ENCODE data around the gene RALGDS. TPM values are rescaled to one million over a fixed set of nuclear protein-coding genes. Genes with fewer than 3 reads are reported as not detected.

Gene RALGDS
- total and polyA plus RNA-seq, 8 donors: 43.5 to 58.9 (median 50.4) TPM

DNA sequence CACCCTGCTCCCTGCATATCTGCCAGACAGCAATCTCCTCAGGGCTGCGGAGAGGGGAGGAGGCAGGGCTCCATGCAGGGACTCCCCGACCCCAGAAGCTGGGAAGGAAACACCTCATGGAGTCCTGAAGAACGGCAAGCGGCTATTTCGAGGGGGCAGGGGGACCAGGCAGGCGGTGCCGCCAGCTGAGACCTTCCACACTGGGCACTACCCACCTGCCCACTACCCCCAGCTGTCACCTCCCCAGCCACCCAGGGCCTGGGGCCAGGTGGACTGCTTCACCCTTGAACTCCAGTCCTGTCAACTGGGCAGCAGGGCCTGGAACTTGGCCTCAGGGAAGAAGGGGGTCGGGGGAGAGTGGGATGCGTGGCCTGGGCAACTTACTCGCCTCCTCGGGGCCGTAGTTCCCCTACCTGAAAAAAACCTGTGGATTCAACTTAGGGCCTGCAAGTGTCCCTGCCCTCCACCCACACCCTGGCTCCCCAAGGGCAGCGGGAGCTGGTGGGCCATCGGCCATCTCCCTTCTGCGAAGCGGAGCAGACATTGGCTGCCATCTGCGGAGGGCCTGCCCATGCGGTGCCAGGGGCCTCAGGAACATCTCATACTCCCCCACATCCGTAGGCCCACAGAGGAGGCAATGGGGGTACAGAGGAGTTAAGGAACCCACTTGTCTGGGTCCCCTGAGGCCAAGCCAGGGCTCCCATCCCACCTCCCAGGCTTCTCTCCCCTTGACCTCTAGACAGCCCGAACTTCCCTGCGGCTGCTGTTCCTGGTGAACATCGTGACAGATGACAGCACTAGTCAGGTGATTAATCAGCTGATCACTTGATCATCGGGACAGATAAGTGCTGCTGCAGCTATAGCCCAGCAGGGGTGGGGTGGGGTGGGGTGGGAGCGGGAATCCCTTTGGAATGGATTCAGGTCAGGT lies 18.5 kb upstream of the RALGDS start:
- intact Hi-C loops (cut with DNase I): no loop called here
- no peak for ATAC-seq
- DNase-seq: no peak
- no peaks in the 10 kb centered on the region for H3K36me3 ChIP-seq
- peaks cover 40 to 78% of the 10 kb centered on the region in 2 donors for H3K4me1 ChIP-seq
- H3K4me3 ChIP-seq: no peak overlapping the region
- H3K9me3 ChIP-seq: no peaks in the 10 kb centered on the region
- H3K27ac ChIP-seq: no peak overlapping the region
- TF ChIP-seq, protein P1, sequence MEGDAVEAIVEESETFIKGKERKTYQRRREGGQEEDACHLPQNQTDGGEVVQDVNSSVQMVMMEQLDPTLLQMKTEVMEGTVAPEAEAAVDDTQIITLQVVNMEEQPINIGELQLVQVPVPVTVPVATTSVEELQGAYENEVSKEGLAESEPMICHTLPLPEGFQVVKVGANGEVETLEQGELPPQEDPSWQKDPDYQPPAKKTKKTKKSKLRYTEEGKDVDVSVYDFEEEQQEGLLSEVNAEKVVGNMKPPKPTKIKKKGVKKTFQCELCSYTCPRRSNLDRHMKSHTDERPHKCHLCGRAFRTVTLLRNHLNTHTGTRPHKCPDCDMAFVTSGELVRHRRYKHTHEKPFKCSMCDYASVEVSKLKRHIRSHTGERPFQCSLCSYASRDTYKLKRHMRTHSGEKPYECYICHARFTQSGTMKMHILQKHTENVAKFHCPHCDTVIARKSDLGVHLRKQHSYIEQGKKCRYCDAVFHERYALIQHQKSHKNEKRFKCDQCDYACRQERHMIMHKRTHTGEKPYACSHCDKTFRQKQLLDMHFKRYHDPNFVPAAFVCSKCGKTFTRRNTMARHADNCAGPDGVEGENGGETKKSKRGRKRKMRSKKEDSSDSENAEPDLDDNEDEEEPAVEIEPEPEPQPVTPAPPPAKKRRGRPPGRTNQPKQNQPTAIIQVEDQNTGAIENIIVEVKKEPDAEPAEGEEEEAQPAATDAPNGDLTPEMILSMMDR (IDR thresholded peaks at IDR 0.05): no peak
- H3K27me3 ChIP-seq: no peaks in the 10 kb centered on the region

DNA sequence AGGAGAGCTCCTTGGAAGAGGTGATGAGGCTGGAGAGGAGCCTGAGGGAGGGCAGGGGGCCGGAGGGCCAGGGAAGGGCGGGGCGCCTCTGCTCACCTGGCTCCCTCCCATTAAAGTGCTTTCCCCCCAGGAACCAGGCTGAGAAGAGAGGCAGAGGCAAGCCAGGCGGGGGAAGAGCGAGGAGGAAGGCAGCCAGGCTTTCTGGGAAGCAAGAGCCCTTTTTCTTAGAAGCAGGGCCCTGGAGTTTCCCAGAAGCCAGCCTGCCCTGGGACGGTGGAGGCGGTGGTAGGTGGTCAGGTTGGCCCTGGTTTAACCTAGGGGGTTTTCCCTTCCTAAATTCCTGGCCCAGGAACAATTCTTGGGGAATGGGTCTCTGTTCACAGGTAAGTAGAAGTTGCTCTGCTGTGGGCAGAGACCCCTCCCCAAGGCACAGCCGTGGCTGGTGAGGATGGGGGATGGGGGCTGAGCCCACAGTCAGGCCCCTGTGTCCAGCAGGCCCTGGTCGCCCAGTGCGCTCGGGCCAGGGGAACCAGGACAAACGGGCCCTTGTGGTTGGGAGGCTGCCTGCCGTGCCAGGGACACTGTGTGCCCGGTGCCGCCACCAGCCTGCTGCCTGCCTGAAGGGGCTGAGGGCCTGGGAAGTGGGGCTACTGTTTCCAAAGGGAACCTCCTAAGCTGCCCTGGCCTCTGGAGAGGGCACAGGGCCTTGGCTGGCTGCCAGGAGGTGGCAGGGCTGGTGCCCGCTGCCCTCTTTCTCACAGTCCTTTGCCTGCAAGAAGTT lies 16.6 kb upstream of the RALGDS start:
- H3K4me1 ChIP-seq: peaks cover 46 to 78% of the 10 kb centered on the region in 2 donors
- no peak for DNase-seq
- TF ChIP-seq, protein P1 (IDR thresholded peaks at IDR 0.05): no peak
- peak; percentile 17 for ATAC-seq
- H3K36me3 ChIP-seq: no peaks in the 10 kb centered on the region
- intact Hi-C loops (cut with DNase I): no loop called here
- no peaks in the 10 kb centered on the region for H3K9me3 ChIP-seq
- no peak overlapping the region for H3K4me3 ChIP-seq
- H3K27ac ChIP-seq: peak overlapping the region; percentile 51 to 63
- no peaks in the 10 kb centered on the region for H3K27me3 ChIP-seq

DNA sequence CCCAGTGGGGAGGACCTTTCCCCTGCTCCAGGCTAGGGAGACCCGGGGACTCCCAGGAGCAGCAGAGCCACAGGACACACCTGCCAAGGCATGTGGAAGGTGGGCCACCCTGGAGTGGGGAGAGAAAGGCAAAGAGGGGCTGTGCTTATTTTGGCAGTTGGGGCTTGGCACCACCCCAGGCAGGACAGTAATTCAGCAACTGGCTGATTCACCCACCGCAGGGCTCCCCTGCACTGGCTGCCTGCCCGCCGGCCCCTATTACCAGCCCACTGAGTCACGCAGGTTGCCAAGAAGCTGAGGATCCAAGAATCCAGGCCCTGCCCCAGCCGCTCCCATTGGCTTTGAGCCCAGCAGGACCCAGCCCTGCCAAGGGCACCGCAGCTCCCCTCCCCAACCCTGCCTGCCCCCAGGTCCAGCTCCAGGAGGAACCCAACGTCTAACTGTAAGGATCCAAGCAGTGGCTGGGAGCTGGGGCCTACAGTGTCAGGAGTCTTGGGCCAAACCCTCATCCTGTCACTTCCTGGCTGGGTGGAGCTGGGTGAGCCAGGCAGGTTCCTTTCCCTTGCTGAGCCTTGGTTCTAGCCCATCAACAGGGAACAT lies 14.2 kb upstream of the RALGDS start:
- H3K27me3 ChIP-seq: no peaks in the 10 kb centered on the region
- no peaks in the 10 kb centered on the region for H3K9me3 ChIP-seq
- ATAC-seq: peak; percentile 50
- DNase-seq: peak in 2 of 4 donors; percentile 79 to 90
- H3K4me3 ChIP-seq: no peak overlapping the region
- intact Hi-C loops (cut with DNase I): no loop called here
- no peaks in the 10 kb centered on the region for H3K36me3 ChIP-seq
- H3K4me1 ChIP-seq: peaks cover 44 to 77% of the 10 kb centered on the region in 2 donors
- TF ChIP-seq, protein P1 (IDR thresholded peaks at IDR 0.05): no peak
- peak overlapping the region; percentile 86 to 87 for H3K27ac ChIP-seq

DNA sequence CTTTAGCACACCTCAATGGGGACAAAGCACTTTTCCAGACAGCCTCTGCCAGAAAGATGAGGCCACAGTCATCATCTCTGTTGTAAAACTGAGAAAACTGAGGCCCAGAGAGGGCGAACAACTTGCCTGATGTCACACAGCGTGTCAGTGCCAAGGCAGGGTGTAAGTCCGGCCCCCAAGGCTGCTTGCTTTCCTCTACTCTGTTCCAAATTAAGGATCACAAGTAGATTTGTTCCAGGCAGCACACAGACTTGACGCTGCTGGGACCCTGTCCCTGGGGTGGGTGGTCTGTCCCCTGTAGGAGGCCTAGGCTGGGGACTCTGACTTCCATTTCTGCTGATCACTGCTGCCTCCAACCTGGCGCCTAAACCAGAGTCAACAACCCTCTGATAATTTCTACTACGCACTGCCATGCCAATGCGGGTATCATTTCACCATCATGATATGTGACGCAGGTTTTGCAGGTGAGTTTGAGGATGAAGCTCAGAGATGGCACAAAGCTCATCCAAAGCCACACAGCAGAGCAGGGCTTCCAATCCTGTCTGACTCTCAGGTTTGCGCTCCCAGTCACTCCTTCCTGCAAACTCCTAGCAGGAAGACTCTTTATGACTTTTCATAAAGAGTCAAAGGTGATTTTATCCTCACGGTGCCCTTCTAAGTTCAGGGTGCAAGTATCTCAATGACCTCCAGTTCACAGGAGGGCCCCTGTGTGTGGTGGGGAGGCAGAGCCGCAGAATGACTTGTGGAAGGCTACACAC lies 13.5 kb upstream of the RALGDS start:
- H3K4me1 ChIP-seq: peaks cover 44 to 77% of the 10 kb centered on the region in 2 donors
- H3K36me3 ChIP-seq: no peaks in the 10 kb centered on the region
- DNase-seq: no peak
- no peaks in the 10 kb centered on the region for H3K9me3 ChIP-seq
- ATAC-seq: no peak
- intact Hi-C loops (cut with DNase I): no loop called here
- H3K27me3 ChIP-seq: no peaks in the 10 kb centered on the region
- H3K27ac ChIP-seq: peak overlapping the region; percentile 86 to 87
- H3K4me3 ChIP-seq: no peak overlapping the region
- TF ChIP-seq, protein P1 (IDR thresholded peaks at IDR 0.05): no peak
